HepG2 (cell line): ENCODE data around the gene KLHL3. TPM values are rescaled to one million over a fixed set of nuclear protein-coding genes. Genes with fewer than 3 reads are reported as not detected.

Source experiments
- ARID5B ChIP-seq: IDR thresholded peaks from 2 replicates; pipeline ENCODE4 v1.4.0; 2020; ENCODE audit warnings: mild to moderate bottlenecking, missing genetic modification reagents
- CSRNP1 ChIP-seq: sonication (generic); formaldehyde crosslinking; IDR thresholded peaks from 2 replicates; pipeline ENCODE4 v1.8.1; 2023; ENCODE audit warnings: mild to moderate bottlenecking, missing genetic modification reagents
- FOXP4 ChIP-seq: sonication (generic); formaldehyde crosslinking; IDR thresholded peaks from 2 replicates; pipeline ENCODE4 v1.4.0; 2020; ENCODE audit warnings: missing genetic modification reagents
- KAT2B ChIP-seq: fragments of 150-350 bp; IDR thresholded peaks from 2 replicates; pipeline ENCODE4 v1.6.1; 2014; ENCODE audit warnings: low read depth, low read length, borderline replicate concordance
- MYC ChIP-seq: sonication (generic); formaldehyde crosslinking; IDR thresholded peaks from 2 replicates; pipeline ENCODE4 v1.9.0; 2021; ENCODE audit warnings: missing genetic modification reagents, borderline replicate concordance
- NR2C2 ChIP-seq: sonication (generic); formaldehyde crosslinking; IDR thresholded peaks from 2 replicates; pipeline ENCODE4 v1.4.0; 2020; ENCODE audit warnings: missing genetic modification reagents, mild to moderate bottlenecking, moderate library complexity, borderline replicate concordance
- RERE ChIP-seq: IDR thresholded peaks from 2 replicates; pipeline ENCODE4 v1.6.1; 2016; ENCODE audit warnings: low read depth, missing genetic modification reagents, missing compliant biosample characterization
- SETDB1 ChIP-seq: sonication (generic); formaldehyde crosslinking; IDR thresholded peaks from 2 replicates; pipeline ENCODE4 v1.5.1; 2020; ENCODE audit warnings: missing genetic modification reagents, mild to moderate bottlenecking, borderline replicate concordance
- ZNF235 ChIP-seq: sonication (generic); formaldehyde crosslinking; IDR thresholded peaks from 2 replicates; pipeline ENCODE4 v1.8.1; 2023; ENCODE audit warnings: mild to moderate bottlenecking, missing genetic modification reagents, borderline replicate concordance
- polyA plus RNA-seq, 8 experiments: library from polyadenylated mRNA; depleted of rRNA in 3 of 8; stranded (reverse) in 7 of 8; unstranded in 1 of 8; fragments of >200 nt; fragmentation: Illumina TruSeq in 4 of 8; extraction: Trizol in 4 of 8; gene quantifications; 2 replicates each; pipeline versions ENCODE4 v1.2.1 to v1.2.3, GENCODE V29; 2011 to 2016; ENCODE audit warnings: low read depth in 4 of 8, missing spikeins in 1 of 8, mixed read lengths in 1 of 8; ENCODE audit not compliant: insufficient read depth in 1 of 8
- total RNA-seq, 5 experiments: library from RNA; depleted of rRNA; stranded (reverse); fragments of >200 nt; fragmentation: Illumina TruSeq; extraction: Trizol; gene quantifications; 2 replicates each; pipeline ENCODE4 v1.2.3, GENCODE V29; 2016; ENCODE audit warnings: low read depth in 1 of 5

KLHL3 gene
- total and polyA plus RNA-seq, 2 of the 13 experiments (the other 11 are each of a cell fraction or from before 2014, with no cell fraction given), result 0.02 to 0.08 TPM

- no peak for TF ChIP-seq SETDB1 (CRISPR knock-in tag)
- peak; percentile 57 for TF ChIP-seq ARID5B (CRISPR knock-in tag)
- TF ChIP-seq CSRNP1, result peak; percentile 86
- TF ChIP-seq ZNF235 (CRISPR knock-in tag), result no peak
- TF ChIP-seq NR2C2 (CRISPR knock-in tag), result peak; percentile 81
- 0 out of 2 replicates have a peak, but pooled peaks have one; percentile 11 for TF ChIP-seq RERE (CRISPR knock-in tag)
- peak; percentile 86; the same call in 1 of the 2 replicates for TF ChIP-seq MYC (CRISPR knock-in tag)
- TF ChIP-seq KAT2B, result no peak
- TF ChIP-seq FOXP4 (CRISPR knock-in tag), result no peak
Measured at GRCh38 chr5:137754188-137754960, 18.5 kb upstream of the KLHL3 start, which contains the start of gene HNRNPA0 (continued).
